IMR-90 (cell line): Measurements from ENCODE around the gene DBN1. TPM values are rescaled to one million over a fixed set of nuclear protein-coding genes. Genes with fewer than 3 reads are reported as not detected.

ENCODE experiments used
- ATAC-seq: fragments of 200-7000 bp; cut with Tn5 transposase; 2 replicates; pipeline ENCODE4 v1.9.1; 2020; ENCODE audit warnings: low read depth, mild to moderate bottlenecking, moderate library complexity
- BruUV-seq: library from RNA; stranded (reverse); fragments of 400-500 nt; replicated peaks from 2 replicates; lab custom pipeline; 2021; lab: Mats Ljungman, UMichigan
- CTCF ChIA-PET: fragments of 300-600 bp; formaldehyde crosslinking; extraction: SDS; loops from one replicate; lab custom pipeline; 2021; ENCODE audit warnings: antibody characterized with exemption; lab: Yijun Ruan, JAX
- POLR2A ChIA-PET: fragments of 300-600 bp; sonication (Branson Sonifier 250); formaldehyde crosslinking; loops from one replicate; lab custom pipeline; 2022; ENCODE audit warnings: antibody characterized with exemption; ENCODE audit not compliant: unreplicated experiment; lab: Charles Lee
- DNase-seq: peaks from one replicate; pipeline ENCODE4 v3.0.0; 2013
- H2AFZ ChIP-seq: replicated peaks from 2 replicates; pipeline ENCODE3; 2013; ENCODE audit warnings: low read length, mild to moderate bottlenecking; ENCODE audit not compliant: poor library complexity
- H2AK5ac ChIP-seq: 2 replicates; pipeline ENCODE4 v1.6.1; 2013; ENCODE audit warnings: low read depth, low read length, inconsistent platforms
- H2AK9ac ChIP-seq: replicated peaks from 2 replicates; pipeline ENCODE3; 2013; ENCODE audit warnings: mild to moderate bottlenecking, low read depth, low read length, moderate library complexity; ENCODE audit not compliant: poor library complexity
- H2BK120ac ChIP-seq: 2 replicates; pipeline ENCODE4 v1.6.1; 2013; ENCODE audit warnings: low read depth, low read length, inconsistent platforms
- H2BK15ac ChIP-seq: 3 replicates; pipeline ENCODE4 v1.6.1; 2013; ENCODE audit warnings: low read depth, low read length, inconsistent platforms
- H2BK20ac ChIP-seq: 2 replicates; pipeline ENCODE4 v1.6.1; 2013; ENCODE audit warnings: low read depth, mild to moderate bottlenecking, inconsistent platforms, low read length, moderate library complexity
- H2BK5ac ChIP-seq: 2 replicates; pipeline ENCODE4 v1.6.1; 2013; ENCODE audit warnings: mild to moderate bottlenecking, low read depth, low read length, inconsistent platforms; ENCODE audit not compliant: poor library complexity, severe bottlenecking
- H3K14ac ChIP-seq: replicated peaks from 2 replicates; pipeline ENCODE4 v1.6.1; 2013; ENCODE audit warnings: low read depth, low read length, inconsistent platforms
- H3K18ac ChIP-seq: 2 replicates; pipeline ENCODE4 v1.6.1; 2013; ENCODE audit warnings: low read depth, low read length, control low read depth
- H3K23ac ChIP-seq: 2 replicates; pipeline ENCODE4 v1.6.1; 2013; ENCODE audit warnings: low read depth, low read length, inconsistent platforms
- H3K27ac ChIP-seq: 2 replicates; pipeline ENCODE4 v1.5.1; 2013; ENCODE audit warnings: mild to moderate bottlenecking, control low read depth, low read length; ENCODE audit not compliant: insufficient read depth
- H3K27me3 ChIP-seq: 2 replicates; pipeline ENCODE4 v1.6.1; 2013; ENCODE audit warnings: low read length; ENCODE audit not compliant: control insufficient read depth, insufficient read depth
- H3K36me3 ChIP-seq: 2 replicates; pipeline ENCODE4 v1.6.1; 2013; ENCODE audit warnings: low read length, mixed read lengths; ENCODE audit not compliant: control insufficient read depth, insufficient read depth
- H3K4ac ChIP-seq: 2 replicates; pipeline ENCODE4 v1.6.1; 2013; ENCODE audit warnings: low read depth, low read length, inconsistent platforms
- H3K4me1 ChIP-seq: 2 replicates; pipeline ENCODE4 v1.6.1; 2013; ENCODE audit warnings: low read length, mixed read lengths; ENCODE audit not compliant: control insufficient read depth, insufficient read depth
- H3K4me2 ChIP-seq: 2 replicates; pipeline ENCODE4 v1.6.1; 2013; ENCODE audit warnings: low read depth, mild to moderate bottlenecking, control low read depth, low read length, moderate library complexity
- H3K4me3 ChIP-seq: 2 replicates; pipeline ENCODE4 v1.5.1; 2013; ENCODE audit warnings: low read depth, mild to moderate bottlenecking, control low read depth, low read length, moderate library complexity; ENCODE audit not compliant: insufficient read depth
- H3K56ac ChIP-seq: 2 replicates; pipeline ENCODE4 v1.6.1; 2013; ENCODE audit warnings: low read length, inconsistent platforms; ENCODE audit not compliant: insufficient read depth; ENCODE audit errors: extremely low read depth
- H3K79me1 ChIP-seq, 2 experiments: 2 replicates each; pipeline ENCODE4 v1.6.1; 2013; ENCODE audit warnings: low read length in 2 of 2, inconsistent platforms in 1 of 2, low read depth in 1 of 2
- H3K9ac ChIP-seq: 2 replicates; pipeline ENCODE4 v1.6.1; 2013; ENCODE audit warnings: low read depth, low read length, control low read depth
- H3K9me1 ChIP-seq: 2 replicates; pipeline ENCODE4 v1.6.1; 2013; ENCODE audit warnings: low read length, inconsistent platforms; ENCODE audit not compliant: insufficient read depth
- H3K9me3 ChIP-seq: 2 replicates; pipeline ENCODE4 v1.6.1; 2013; ENCODE audit warnings: low read length; ENCODE audit not compliant: control insufficient read depth, insufficient read depth
- H4K20me1 ChIP-seq: 2 replicates; pipeline ENCODE4 v1.6.1; 2013; ENCODE audit warnings: low read length, inconsistent platforms; ENCODE audit not compliant: insufficient read depth
- H4K5ac ChIP-seq: 2 replicates; pipeline ENCODE4 v1.6.1; 2013; ENCODE audit warnings: mild to moderate bottlenecking, low read depth, low read length, control low read depth
- H4K8ac ChIP-seq, 2 experiments: 2 replicates each; pipeline ENCODE4 v1.6.1; 2013; ENCODE audit warnings: low read depth in 2 of 2, low read length in 2 of 2, control low read depth in 1 of 2, inconsistent platforms in 1 of 2
- H4K91ac ChIP-seq: 2 replicates; pipeline ENCODE4 v1.6.1; 2013; ENCODE audit warnings: low read depth, low read length, inconsistent platforms; ENCODE audit not compliant: insufficient read depth
- BHLHE40 ChIP-seq: fragments of 150-350 bp; IDR thresholded peaks from 2 replicates; pipeline ENCODE4 v1.6.1; 2016; ENCODE audit warnings: mild to moderate bottlenecking, low read depth, low read length
- CEBPB ChIP-seq: IDR thresholded peaks from 2 replicates; pipeline ENCODE4 v1.6.1; 2012; ENCODE audit warnings: low read depth, low read length, improper control_type of control experiment
- CHD1 ChIP-seq: IDR thresholded peaks from 2 replicates; pipeline ENCODE4 v1.6.1; 2012; ENCODE audit warnings: low read depth, low read length, improper control_type of control experiment
- CTCF ChIP-seq: conservative IDR thresholded peaks from 2 replicates; pipeline ENCODE4 v1.5.1; 2012; ENCODE audit warnings: mild to moderate bottlenecking, low read depth, low read length, improper control_type of control experiment
- ELK1 ChIP-seq: fragments of 150-350 bp; IDR thresholded peaks from 2 replicates; pipeline ENCODE4 v1.6.1; 2016; ENCODE audit warnings: low read depth, mild to moderate bottlenecking, low read length, moderate library complexity, borderline replicate concordance
- FOS ChIP-seq: fragments of 150-350 bp; IDR thresholded peaks from 2 replicates; pipeline ENCODE4 v1.6.1; 2016; ENCODE audit warnings: low read depth, low read length
- MAFK ChIP-seq: IDR thresholded peaks from 2 replicates; pipeline ENCODE4 v1.6.1; 2012; ENCODE audit warnings: low read depth, low read length, improper control_type of control experiment
- MAZ ChIP-seq: IDR thresholded peaks from 2 replicates; pipeline ENCODE4 v1.6.1; 2012; ENCODE audit warnings: low read depth, mild to moderate bottlenecking, low read length, improper control_type of control experiment, moderate library complexity, borderline replicate concordance
- MXI1 ChIP-seq: IDR thresholded peaks from 2 replicates; pipeline ENCODE4 v1.6.1; 2012; ENCODE audit warnings: low read depth, mild to moderate bottlenecking, low read length, moderate library complexity, borderline replicate concordance
- NFE2L2 ChIP-seq: fragments of 150-350 bp; IDR thresholded peaks from 2 replicates; pipeline ENCODE4 v1.6.1; 2016; ENCODE audit warnings: low read depth, mild to moderate bottlenecking, low read length
- POLR2A ChIP-seq: IDR thresholded peaks from 2 replicates; pipeline ENCODE4 v1.6.1; 2012; ENCODE audit warnings: mild to moderate bottlenecking, low read depth, low read length
- RAD21 ChIP-seq: IDR thresholded peaks from 2 replicates; pipeline ENCODE4 v1.6.1; 2012; ENCODE audit warnings: low read length, improper control_type of control experiment
- RCOR1 ChIP-seq: IDR thresholded peaks from 2 replicates; pipeline ENCODE4 v1.6.1; 2012; ENCODE audit warnings: mild to moderate bottlenecking, low read length, improper control_type of control experiment; ENCODE audit not compliant: insufficient replicate concordance
- RFX5 ChIP-seq: IDR thresholded peaks from 2 replicates; pipeline ENCODE4 v1.8.0; 2012; ENCODE audit warnings: low read depth, mild to moderate bottlenecking, low read length, moderate library complexity
- SMC3 ChIP-seq: fragments of 150-350 bp; IDR thresholded peaks from 2 replicates; pipeline ENCODE4 v1.6.1; 2016; ENCODE audit warnings: low read depth, mild to moderate bottlenecking, antibody characterized with exemption, low read length, moderate library complexity
- USF2 ChIP-seq: fragments of 150-350 bp; IDR thresholded peaks from 2 replicates; pipeline ENCODE4 v1.6.1; 2017; ENCODE audit warnings: mild to moderate bottlenecking, antibody characterized with exemption, low read length, low read depth
- WGBS, 2 experiments: methylation state at CpG; one replicate each; pipeline versions ENCODE4 v1.1.5 to v1.1.7; 2013; ENCODE audit warnings: missing lambda C conversion rate in 2 of 2; ENCODE audit not compliant: insufficient read length in 1 of 2; ENCODE audit errors: extremely low coverage in 2 of 2; 5-methylcytosine and 5-hydroxymethylcytosine counted together
- dilution Hi-C: fragments of 300-500 bp; cut with HindIII; formaldehyde crosslinking; loops from one replicate; pipeline ENCODE4 v1.14.3; 2018; ENCODE audit warnings: low sequenced_read_pairs; ENCODE audit not compliant: unreplicated experiment
- in situ Hi-C: fragments of 300-500 bp; cut with MboI; formaldehyde crosslinking; loops from 3 replicates; pipeline ENCODE4 v1.14.3; 2019; ENCODE audit warnings: low sequenced_read_pairs, inconsistent platforms, mixed read lengths
- intact Hi-C: fragments of 100-400 bp; cut with micrococcal nuclease; formaldehyde crosslinking; loops from 2 replicates; pipeline ENCODE4 v1.10.0; 2022
- polyA plus RNA-seq, 3 experiments: library from polyadenylated mRNA; depleted of rRNA; stranded (reverse); fragments of >200 nt; gene quantifications; 2 replicates each; pipeline ENCODE4 v1.2.3, GENCODE V29; 2012; ENCODE audit warnings: low replicate concordance in 1 of 3
- total RNA-seq: library from RNA; depleted of rRNA; stranded (reverse); fragments of >200 nt; gene quantifications from 2 replicates; pipeline ENCODE4 v1.2.3, GENCODE V29; 2012

Gene DBN1
- total and polyA plus RNA-seq, 2 of the 4 experiments (the other 2 are of a cell fraction), result 122 to 187 TPM

- Histone ChIP-seq H2AK5ac (no peak overlapping the region), H4K8ac (no peak overlapping the region), H3K9me1 (peaks cover 18% of the 10 kb centered on the region), H2BK120ac (no peak overlapping the region), H4K20me1 (peaks cover 96% of the 10 kb centered on the region), H2BK5ac (no peak overlapping the region), H3K9ac (no peak overlapping the region), H3K9me3 (no peaks in the 10 kb centered on the region), H3K36me3 (peaks cover 91% of the 10 kb centered on the region), H3K4me2 (no peak overlapping the region), H3K27ac (no peak overlapping the region), H3K79me1 (peaks cover 52 to 87% of the 10 kb centered on the region in 2 experiments), H3K23ac (no peak overlapping the region), H3K56ac (no peak overlapping the region), H3K4me3 (no peak overlapping the region), H3K27me3 (no peaks in the 10 kb centered on the region), H3K4ac (no peak overlapping the region), H4K91ac (no peak overlapping the region), H2BK15ac (no peak overlapping the region), H3K18ac (no peak overlapping the region), H3K14ac (no peak overlapping the region), H4K5ac (no peak overlapping the region), H2AFZ (peak overlapping the region; percentile 21), H2BK20ac (no peak overlapping the region), H3K4me1 (peaks cover 21% of the 10 kb centered on the region), H2AK9ac (peak overlapping the region; percentile 52)
- no peak for TF ChIP-seq MAFK
- TF ChIP-seq ELK1, result no peak
- TF ChIP-seq MAZ, result no peak
- no peak for TF ChIP-seq CHD1
- no peak for TF ChIP-seq RAD21
- no peak for TF ChIP-seq USF2
- no peak for TF ChIP-seq FOS
- TF ChIP-seq BHLHE40, result no peak
- no peak for TF ChIP-seq POLR2A
- TF ChIP-seq CTCF, result no peak
- TF ChIP-seq SMC3, result no peak
- TF ChIP-seq RFX5, result no peak
- no peak for TF ChIP-seq MXI1
- no peak for TF ChIP-seq RCOR1
- no peak for TF ChIP-seq CEBPB
- TF ChIP-seq NFE2L2, result no peak
- peak; percentile 1; the same call in 1 of the 2 replicates for ATAC-seq
- in situ Hi-C loops (no loop called here), dilution Hi-C loops (no loop called here), intact Hi-C loops (no loop called here)
- no peak for DNase-seq
- BruUV-seq, result no TSS peak
- ChIA-PET POLR2A (interaction anchor here (0.8 kb wide), 1 partner anchor 14 kb away, joined by 7 read pairs; no protein-coding TSS in a partner anchor), CTCF (no interaction called here)
- 81% methylated on average over 11 of the region's 26 CpGs; no CpG with 5 or more reads in 1 of the 2 experiments for WGBS, 2 experiments
These were observed 15.8 kb upstream of the DBN1 start for GRCh38 chr5:177489119-177489716.
